ENCODE measurements around the gene BLMH.

BLMH gene

GRCh38 chr17:30304778-30305177 is 13.0 kb upstream of the BLMH start:
- FAIRE-seq, result no peak

DNA sequence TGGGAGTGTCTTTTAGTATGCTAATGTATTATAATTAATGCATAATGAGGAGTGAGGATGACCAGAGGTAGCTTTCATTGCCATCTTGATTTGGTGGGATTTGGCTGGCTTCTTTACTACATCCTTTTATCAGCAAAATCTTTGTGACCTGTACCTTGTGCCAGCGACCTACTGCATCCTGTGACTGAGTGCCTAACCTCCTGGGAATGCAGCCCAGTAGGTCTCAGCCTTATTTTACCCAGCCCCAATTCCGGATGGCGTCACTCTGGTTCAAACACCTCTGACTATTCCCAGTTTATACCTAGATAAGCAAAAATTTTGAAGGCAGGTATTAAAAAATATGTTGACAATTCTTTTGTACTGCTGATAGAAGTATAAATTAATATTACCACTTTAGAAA is 10.5 kb upstream of the BLMH start:
- no peak for FAIRE-seq

- no peak for FAIRE-seq
Measured at GRCh38 chr17:30300818-30301217, 9.1 kb upstream of the BLMH start.

GRCh38 chr17:30299000-30299399 is 7.3 kb upstream of the BLMH start:
- no peak for FAIRE-seq

DNA sequence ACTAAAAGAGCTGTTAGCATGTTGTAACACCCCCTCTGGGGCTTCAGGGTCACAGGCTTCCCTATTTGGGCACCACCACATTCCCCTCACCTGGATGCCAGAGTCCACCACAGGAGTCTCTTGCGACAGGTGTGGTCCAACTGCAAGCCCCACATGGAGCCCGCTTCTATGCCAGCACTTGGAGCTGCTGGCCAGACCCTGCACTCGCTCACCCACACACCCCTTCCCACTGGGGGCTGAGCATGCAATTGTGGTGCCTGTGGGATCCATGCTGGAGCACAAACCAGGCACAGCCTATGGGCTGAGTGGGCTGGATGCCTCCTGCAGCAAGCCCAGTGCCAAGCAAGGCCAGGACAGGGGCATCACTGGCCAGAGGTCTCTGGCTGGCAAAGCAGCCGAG is 6.0 kb upstream of the BLMH start:
- FAIRE-seq, result no peak

DNA sequence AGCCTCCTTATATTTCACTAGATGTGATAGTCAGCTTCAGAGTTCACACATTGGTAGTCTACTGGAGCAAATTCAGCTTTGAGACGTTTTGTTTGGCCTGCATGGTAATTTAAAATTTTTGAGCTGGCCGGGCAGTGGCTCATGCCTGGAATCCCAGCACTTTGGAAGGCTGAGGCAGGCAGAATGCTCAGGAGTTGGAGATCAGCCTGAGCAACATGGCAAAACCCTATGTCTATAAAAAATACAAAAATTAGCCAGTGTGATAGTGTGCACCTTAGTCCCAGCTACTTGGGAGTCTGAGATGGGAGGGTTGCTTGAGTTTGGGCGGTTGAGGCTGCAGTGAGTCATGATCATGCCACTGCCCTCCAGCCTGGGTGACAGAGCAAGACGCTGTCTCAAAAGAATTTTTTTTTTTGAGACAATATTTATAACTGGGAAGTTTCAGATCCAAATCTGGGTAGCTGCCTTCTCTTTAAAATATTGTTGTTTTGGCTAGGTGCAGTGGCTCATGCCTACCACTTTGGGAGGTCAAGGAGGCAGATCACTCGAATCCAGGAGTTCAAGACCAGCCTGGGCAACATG is 4.8 kb upstream of the BLMH start:
- FAIRE-seq, result no peak

GRCh38 chr17:30292286-30292858 is 628 bp upstream of the BLMH start:
- FAIRE-seq, result no peak

DNA sequence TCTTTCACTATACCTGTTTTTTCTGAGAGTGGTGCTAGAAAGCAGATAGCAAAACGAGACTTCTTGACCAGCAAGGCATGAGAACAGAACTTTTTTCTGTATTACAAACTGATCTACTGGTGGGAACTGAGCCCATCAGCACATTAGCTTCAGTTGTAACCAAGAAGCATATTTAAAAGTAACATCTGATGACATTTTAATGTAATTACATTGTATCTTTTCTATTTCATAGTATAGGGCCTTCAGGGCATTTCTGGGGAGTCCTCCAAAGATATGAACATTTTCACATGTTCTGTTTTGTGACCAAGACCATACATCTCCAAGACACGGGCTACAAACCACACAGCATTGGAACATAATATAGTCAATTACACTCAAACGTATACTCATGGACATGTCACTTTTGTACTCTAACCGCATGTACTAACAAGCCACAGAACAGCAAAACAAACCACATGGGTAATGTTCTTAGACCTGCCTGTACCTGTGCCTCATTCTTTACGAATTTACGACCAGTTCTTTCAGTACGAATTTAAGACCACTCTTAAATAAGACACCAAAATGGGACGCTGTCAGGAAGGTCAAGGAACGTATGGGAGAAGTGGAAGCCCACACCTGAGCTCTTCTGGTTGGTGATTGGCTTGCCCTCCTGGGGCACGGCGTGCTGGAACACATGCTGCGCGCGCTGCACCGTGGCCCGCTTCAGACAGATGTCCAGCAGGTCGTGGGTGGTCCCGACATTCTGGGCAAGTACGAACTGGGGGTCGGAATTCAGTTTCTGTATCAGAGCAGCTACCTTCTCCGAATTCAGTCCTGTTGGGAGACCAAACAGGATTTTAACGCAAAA is 825 bp downstream of the BLMH start:
- no peak for FAIRE-seq

DNA sequence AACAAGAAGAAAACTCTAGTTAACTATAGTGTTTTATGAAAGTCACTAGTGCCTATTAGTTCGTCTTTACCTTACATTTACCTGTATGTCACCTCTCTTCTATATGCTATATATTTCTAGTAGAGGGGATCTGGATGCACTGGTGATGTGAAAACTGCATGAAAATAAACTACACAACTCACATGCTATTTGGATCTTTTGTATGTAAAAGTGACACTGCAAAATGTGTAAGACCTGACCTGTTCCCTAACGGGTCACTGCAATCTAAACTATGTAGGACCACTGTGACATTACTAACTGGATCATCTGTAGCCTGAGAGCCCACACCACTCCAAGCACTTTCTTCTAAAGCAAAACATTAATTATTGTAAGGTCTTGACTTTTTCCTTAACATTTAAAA is 1.7 kb downstream of the BLMH start:
- no peak for FAIRE-seq

GRCh38 chr17:30279156-30279555 is 12.6 kb downstream of the BLMH start:
- FAIRE-seq, result no peak

DNA sequence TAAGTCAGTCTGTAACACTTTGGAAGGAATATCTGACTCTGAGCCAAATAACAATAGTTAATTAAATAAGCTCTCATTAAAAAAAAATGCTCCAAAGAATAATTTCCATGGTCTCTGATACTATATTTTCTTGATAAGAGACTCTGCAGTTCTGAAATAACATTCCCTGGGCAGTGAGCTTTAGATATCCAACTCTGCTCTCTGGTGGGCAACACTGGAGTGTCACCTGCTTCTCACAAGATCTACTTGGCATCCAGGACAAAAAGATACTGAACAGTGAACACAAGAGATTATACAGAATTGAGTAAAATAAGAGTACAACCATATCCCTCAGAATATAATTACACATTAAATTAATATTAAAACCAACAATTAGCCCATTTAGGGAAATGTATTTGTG is 13.7 kb downstream of the BLMH start:
- no peak for FAIRE-seq

- FAIRE-seq, result no peak
Measured at GRCh38 chr17:30275911-30276310, 15.8 kb downstream of the BLMH start.

GRCh38 chr17:30274887-30275286 is 16.9 kb downstream of the BLMH start:
- FAIRE-seq, result no peak

DNA sequence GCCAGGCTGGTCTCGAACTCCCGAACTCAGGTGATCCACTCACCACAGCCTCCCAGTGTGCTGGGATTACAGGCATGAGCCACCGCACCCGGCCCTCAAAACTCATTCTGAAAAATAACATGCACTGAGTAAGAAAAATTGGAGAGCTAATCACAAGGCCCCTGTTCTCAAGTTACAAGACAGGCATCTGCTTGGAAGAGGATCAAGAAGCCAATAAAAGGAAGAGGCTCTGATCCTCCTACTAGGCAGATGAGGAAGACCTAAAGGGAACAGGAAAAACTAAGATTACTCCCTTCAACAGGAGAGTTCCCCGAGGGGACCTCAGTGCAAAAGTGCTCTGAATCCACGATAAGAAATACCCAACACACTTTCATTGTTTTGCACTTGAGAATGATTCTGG is 18.4 kb downstream of the BLMH start:
- no peak for FAIRE-seq

GRCh38 chr17:30271102-30271501 is 20.6 kb downstream of the BLMH start:
- FAIRE-seq, result no peak

- FAIRE-seq, result no peak
Measured at GRCh38 chr17:30267625-30268024, 24.1 kb downstream of the BLMH start.

DNA sequence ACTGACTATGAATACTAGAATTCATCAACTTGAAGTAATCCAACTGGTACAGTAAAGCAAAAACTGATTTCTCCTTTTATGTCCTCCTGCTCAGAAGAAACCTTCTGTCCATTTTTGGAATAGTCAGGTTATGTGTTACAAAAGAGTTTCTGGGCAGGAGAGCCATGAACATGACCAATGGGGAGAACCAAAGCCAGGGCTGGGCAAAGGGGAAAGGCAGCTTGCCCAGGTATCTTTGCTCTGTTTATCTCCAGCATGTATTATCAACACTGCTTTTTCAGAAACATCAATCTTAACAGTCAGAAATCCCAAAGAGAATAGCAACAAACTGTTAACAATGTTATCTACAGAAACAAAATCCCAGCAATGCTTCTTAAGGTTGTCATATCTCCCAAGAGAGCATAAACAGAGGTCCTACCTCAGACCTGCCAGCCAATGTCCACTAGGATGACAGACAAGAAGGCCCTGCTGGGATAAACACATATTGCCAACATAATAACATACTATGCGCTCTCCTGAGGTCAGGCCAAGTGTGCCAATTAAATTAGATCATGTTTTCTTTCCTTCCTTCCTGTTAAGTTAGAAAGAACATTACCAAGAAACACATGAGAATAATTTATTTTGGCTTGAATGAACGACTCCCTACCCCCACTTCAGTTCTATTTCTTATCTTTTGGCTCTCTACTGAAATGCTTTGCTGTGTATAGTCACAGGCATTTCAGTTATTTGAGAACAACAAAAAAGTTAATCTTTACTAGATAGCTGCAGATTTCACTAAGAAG is 28.0 kb downstream of the BLMH start:
- no peak for FAIRE-seq

GRCh38 chr17:30256756-30257506 is 34.8 kb downstream of the BLMH start:
- no peak for FAIRE-seq

DNA sequence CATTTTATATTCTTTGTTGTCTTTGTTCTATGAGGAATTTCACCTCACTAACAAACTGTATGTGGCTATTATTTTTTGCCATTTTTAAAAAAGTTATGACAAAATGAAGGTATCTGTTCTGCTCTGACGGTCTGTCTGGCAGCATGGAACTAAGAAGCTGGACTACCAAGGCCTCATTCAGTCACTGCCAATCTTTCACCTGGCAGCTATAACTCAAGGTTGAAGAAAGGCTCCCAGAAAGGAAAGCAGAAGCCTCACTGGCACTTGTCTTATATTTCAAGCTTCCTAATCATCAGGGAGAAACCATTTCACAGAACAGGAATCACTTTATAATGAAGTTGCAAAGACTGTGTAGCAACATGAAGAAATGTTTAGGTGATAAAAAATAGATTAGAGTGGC is 37.6 kb downstream of the BLMH start:
- FAIRE-seq, result no peak

DNA sequence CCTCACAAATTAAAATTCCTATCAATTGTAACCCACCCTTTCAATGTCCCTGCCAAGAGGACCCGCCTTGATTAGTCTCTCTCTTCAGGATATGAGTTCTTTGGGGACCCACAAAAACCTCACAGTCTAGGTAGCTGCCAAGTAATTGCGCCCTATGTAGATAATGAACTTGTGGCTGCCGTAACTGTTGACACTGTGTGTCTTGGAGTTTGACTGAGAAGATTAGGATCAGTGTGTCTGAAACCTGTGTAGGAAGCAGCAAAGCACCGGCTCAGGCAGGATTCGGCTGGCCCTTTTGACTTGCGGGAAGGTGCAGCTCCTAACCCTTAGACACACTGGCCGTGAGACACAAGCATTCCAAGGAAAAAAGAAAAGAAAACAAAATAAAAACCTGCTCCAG is 38.4 kb downstream of the BLMH start:
- no peak for FAIRE-seq

GRCh38 chr17:30251931-30252330 is 39.8 kb downstream of the BLMH start:
- no peak for FAIRE-seq

DNA sequence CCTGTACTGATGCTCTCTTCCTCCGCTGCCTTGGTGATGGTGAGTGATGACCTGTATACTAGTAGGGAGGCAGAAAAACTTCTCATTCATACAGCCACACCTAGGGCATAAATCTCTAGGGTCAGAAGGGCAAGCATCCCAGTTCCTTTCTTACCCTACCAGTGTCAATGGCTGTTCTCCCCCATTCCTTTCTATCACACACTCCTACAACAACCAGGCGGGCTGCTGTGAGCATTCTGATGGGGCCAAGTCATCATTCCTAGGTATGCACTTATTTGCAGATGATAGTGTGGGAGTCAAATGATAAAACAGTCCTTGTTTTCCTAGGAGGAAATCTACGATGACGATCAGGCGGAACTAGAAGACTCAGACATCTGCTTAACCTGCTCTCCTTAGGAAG is 42.3 kb downstream of the BLMH start:
- no peak for FAIRE-seq

DNA sequence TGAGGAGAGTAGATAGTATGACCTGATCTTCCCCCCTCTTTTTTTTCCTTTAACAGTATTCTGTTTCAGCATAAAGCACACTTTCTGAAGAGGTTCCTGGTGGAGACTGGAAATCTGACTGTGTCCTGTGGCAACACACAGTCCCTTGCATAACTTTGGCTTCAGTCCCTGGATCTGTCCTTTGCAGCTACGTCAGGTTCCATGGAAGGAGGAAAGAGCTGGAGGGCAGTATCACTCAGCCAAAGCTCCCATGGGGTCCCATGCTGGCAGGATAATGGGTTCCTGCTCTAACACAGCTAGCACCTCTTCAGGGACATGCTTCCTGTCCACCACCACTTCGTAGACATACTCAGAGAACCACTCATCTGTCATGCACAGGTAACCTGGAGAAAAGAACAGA is 43.0 kb downstream of the BLMH start:
- no peak for FAIRE-seq

Measured in colon (tissue), 2 donors.